Measurements from ENCODE around the gene EFHD2.

EFHD2 gene

DNA sequence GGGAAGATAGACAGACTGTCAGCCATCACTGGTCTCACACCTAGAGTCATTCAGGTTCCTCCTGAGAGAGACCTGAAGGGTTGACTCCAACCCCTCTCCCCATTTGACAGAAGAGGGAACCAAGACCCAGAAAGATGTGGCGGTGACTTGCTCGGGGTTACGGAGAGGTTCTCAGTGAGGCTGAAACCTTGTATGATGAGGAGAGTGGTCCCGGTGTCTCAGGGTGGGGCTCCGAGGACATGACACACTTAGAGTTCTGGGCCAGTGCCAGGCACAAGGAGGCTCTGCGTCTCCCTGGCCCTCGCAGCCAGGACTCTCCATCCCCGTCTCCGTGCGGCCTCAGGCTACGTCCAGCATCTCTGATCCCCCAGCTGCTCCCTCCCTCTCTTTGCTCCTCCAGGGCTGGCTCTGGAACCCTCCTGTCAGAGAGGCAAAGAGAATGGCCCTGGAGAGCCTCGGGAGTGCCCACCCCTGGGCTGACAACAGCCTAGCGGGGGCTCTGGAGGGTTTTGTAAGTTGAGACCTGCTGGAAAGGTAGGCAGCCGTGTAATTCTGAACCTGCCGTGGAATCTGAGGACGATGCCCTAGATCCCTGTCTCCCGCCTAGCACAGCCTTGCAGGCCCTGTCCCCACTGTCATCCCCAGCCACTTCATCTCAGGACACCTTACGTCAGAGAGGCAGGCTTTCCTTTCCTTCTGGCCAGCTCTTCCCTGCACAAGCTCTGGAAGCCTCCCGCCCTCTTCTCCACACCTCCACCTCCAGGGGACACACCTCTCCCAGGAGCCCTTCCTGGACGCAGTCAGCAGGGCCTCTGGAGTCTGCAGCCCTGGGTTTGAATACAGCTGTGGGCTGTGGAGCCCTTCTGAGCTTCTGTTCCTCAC lies 4.1 kb downstream of the EFHD2 start:
- Histone ChIP-seq H3K36me3 (no peaks in the 10 kb centered on the region), H3K4me3 (ENCODE audit: low read depth, low read length) (no peak overlapping the region), H3K9me3 (no peaks in the 10 kb centered on the region), H3K4me1 (no peaks in the 10 kb centered on the region; the same call in 1 of the 2 replicates), H3K27me3 (no peaks in the 10 kb centered on the region)
- DNase-seq, result no peak
- TF ChIP-seq, protein P1, sequence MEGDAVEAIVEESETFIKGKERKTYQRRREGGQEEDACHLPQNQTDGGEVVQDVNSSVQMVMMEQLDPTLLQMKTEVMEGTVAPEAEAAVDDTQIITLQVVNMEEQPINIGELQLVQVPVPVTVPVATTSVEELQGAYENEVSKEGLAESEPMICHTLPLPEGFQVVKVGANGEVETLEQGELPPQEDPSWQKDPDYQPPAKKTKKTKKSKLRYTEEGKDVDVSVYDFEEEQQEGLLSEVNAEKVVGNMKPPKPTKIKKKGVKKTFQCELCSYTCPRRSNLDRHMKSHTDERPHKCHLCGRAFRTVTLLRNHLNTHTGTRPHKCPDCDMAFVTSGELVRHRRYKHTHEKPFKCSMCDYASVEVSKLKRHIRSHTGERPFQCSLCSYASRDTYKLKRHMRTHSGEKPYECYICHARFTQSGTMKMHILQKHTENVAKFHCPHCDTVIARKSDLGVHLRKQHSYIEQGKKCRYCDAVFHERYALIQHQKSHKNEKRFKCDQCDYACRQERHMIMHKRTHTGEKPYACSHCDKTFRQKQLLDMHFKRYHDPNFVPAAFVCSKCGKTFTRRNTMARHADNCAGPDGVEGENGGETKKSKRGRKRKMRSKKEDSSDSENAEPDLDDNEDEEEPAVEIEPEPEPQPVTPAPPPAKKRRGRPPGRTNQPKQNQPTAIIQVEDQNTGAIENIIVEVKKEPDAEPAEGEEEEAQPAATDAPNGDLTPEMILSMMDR (IDR thresholded peaks at IDR 0.05; ENCODE audit: low read depth, low read length), result no peak

DNA sequence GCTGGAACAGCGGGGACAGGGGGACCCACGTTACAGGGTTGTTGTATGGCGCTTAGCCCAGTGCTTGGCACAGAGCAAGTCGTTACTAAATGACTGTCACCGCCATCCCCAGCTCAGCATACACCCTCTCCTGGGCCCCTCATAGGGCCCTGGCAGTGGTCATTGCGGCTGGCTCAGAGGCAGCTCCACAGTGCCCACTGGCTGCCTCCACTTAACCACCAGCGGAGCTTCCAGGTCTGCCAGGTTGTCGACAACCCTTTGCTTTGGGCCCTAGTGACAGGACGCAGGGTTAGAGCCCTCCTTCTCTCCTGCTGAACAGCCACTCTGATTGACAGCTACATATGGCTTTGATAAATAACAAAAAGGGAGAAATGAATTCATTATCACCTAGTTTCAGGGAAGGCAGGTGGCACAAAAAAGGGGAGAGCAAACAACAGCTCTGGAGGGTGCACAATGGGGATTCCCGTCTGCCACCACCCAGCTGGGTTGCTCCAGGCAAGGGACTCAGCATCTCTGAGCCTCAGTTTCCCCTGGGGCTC lies 4.8 kb downstream of the EFHD2 start:
- Histone ChIP-seq H3K27me3 (no peaks in the 10 kb centered on the region), H3K9me3 (no peaks in the 10 kb centered on the region), H3K36me3 (no peaks in the 10 kb centered on the region), H3K4me3 (ENCODE audit: low read depth, low read length) (no peak overlapping the region), H3K4me1 (no peaks in the 10 kb centered on the region; the same call in 1 of the 2 replicates)
- no peak for DNase-seq
- TF ChIP-seq, protein P1 (IDR thresholded peaks at IDR 0.05; ENCODE audit: low read depth, low read length), result no peak

DNA sequence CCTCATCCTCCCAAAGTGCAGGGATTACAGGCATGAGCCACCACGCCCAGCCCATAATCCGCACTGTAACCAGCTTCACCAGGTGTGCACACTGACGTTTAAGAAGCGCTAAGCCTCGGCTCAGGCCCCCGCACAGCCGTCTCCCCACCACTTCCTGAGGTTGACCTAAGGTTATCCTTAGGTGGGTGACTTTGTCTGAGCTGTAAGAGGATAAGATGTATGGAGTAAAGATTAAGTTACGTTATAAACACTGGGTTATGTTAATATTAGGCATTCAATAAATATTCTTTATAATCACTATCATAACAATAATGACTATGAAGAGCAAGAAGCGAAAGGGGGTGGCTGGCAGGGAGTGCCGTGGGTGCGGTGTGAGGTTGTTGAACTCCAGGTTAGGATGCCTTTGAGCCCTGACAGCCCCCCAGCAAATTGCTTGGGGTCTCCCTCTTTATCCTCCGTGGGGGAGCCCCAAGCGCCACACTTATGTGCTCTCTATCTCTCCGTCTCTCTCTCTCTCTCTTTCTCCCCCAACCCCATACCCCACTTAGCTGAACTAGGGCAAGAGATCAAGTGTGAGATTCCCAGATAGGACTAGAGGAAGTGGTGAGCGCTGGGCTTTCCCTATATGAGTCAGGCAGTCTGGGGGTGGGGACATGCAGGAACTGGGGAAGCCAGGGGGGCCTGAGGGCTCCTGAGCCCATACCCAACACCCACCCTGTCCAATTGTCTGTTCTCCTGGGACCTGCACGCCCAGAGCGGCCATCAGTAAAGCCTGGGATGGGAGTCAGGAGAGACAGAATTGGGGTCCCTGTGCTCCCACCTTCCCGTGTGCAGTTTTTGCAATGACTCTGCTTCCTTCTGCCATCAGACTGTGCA lies 7.6 kb downstream of the EFHD2 start:
- Histone ChIP-seq H3K4me1 (no peaks in the 10 kb centered on the region), H3K9me3 (no peaks in the 10 kb centered on the region), H3K27me3 (no peaks in the 10 kb centered on the region), H3K36me3 (no peaks in the 10 kb centered on the region), H3K4me3 (ENCODE audit: low read depth, low read length) (no peak overlapping the region)
- no peak for DNase-seq
- TF ChIP-seq, protein P1 (IDR thresholded peaks at IDR 0.05; ENCODE audit: low read depth, low read length), result no peak

DNA sequence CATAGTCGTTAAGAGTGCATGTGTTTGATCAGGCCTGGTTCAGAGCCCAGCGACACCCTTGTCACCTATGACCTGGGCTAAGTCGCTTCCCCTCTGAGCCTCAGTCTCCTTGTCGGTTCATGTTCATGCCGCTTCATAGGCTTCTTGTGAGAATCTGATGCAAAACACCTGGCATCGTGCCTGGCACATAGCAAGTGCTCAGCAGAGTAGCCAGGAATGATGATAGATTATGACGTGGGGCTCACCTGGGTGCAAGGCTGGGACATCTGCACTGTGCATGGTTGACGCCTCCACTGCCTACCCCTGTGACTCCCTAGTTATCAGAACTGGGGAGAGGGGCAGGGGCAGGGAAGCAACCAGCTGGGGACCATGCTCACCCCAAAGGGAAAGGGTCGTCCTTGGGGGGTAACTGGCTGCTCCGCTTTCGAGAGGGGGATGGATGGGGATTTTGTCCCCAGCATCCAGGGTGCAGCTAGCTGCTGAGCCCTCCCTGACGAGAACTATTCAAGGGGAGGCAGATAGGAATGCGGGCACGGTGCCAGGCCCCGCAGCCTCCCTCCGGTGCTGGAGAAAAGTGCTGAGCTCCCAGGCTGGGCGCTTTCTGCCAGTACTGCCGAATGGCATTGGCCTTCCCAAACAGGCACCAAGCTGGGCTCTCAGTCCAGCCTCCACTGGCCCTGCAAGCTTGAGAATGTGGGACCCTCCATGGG lies 9.3 kb downstream of the EFHD2 start:
- Histone ChIP-seq H3K36me3 (no peaks in the 10 kb centered on the region), H3K27me3 (no peaks in the 10 kb centered on the region), H3K4me1 (no peaks in the 10 kb centered on the region), H3K9me3 (no peaks in the 10 kb centered on the region), H3K4me3 (ENCODE audit: low read depth, low read length) (no peak overlapping the region)
- no peak for DNase-seq
- TF ChIP-seq, protein P1 (IDR thresholded peaks at IDR 0.05; ENCODE audit: low read depth, low read length), result no peak

DNA sequence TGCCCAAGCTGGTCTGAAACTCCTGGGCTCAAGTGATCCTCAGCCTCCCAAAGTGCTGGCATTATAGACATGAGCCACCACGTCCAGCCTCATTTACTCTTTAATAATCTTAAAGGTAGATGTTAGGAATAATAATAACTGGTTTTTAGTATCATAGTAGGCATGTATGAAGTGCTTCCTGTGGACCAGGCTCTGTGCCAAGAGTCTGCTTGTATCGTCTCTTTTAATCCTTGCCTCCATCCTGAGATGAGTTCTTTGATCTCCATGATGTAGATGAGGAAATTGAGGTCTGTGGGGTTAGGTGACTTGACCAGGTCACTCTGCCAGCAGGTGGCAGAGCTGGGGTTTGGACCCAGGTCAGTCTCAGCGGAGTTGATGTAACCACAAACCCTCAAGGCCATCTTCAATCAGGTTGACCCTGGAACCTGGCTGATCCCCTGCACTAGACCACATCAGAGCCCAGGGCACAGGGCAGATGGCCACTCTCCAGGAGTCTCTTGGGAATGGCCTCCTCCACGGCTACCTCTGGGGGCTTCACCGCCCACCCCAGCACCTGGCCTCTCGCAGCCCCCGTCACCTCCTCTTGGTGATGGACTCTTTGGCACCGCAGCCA lies 11.3 kb downstream of the EFHD2 start:
- no peaks in the 10 kb centered on the region for H3K4me1 ChIP-seq
- no peaks in the 10 kb centered on the region for H3K36me3 ChIP-seq
- TF ChIP-seq, protein P1 (IDR thresholded peaks at IDR 0.05; ENCODE audit: low read depth, low read length), result no peak
- no peak for DNase-seq
- no peaks in the 10 kb centered on the region for H3K9me3 ChIP-seq
- no peak overlapping the region for H3K4me3 ChIP-seq (ENCODE audit: low read depth, low read length)
- no peaks in the 10 kb centered on the region for H3K27me3 ChIP-seq
